Measurements from ENCODE around the gene CNKSR3.

GRCh38 chr6:154402081-154402780 is 108.3 kb downstream of the CNKSR3 start:
- no peak for TF ChIP-seq CTCF (IDR thresholded peaks at IDR 0.05)
- TF ChIP-seq POLR2A (IDR thresholded peaks at IDR 0.05): no peak
